ENCODE data around the gene XRCC3. TPM values are rescaled to one million over a fixed set of nuclear protein-coding genes. Genes with fewer than 3 reads are reported as not detected.

XRCC3 gene
- total RNA-seq, 1 donor from 2014 or later: 35.2 TPM

GRCh38 chr14:103735022-103735421 lies 19.8 kb upstream of the XRCC3 start:
- Mint-ChIP-seq H3K4me1 (ENCODE audit: unreplicated experiment) (peaks cover 17% of the 10 kb centered on the region), H3K36me3 (peaks cover 18% of the 10 kb centered on the region), H3K9me3 (no peaks in the 10 kb centered on the region), H3K4me3 (no peak overlapping the region), H3K27ac (peak overlapping the region; percentile 74), H3K27me3 (no peaks in the 10 kb centered on the region)
- no peak for DNase-seq (ENCODE audit: extremely low spot score, unreplicated experiment)
- TF ChIP-seq CTCF (conservative IDR thresholded peaks at IDR 0.05): no peak

GRCh38 chr14:103734081-103734888 lies 19.0 kb upstream of the XRCC3 start:
- Mint-ChIP-seq H3K4me3 (no peak overlapping the region), H3K27ac (peak overlapping the region; percentile 74)
- TF ChIP-seq CTCF (conservative IDR thresholded peaks at IDR 0.05): no peak

GRCh38 chr14:103733651-103734050 lies 18.4 kb upstream of the XRCC3 start:
- Mint-ChIP-seq H3K27me3 (no peaks in the 10 kb centered on the region), H3K9me3 (no peaks in the 10 kb centered on the region), H3K4me3 (peak overlapping the region; percentile 26), H3K36me3 (peaks cover 13% of the 10 kb centered on the region), H3K27ac (peak overlapping the region; percentile 58), H3K4me1 (ENCODE audit: unreplicated experiment) (peaks cover 24% of the 10 kb centered on the region)
- TF ChIP-seq CTCF (conservative IDR thresholded peaks at IDR 0.05): no peak
- DNase-seq (ENCODE audit: extremely low spot score, unreplicated experiment): no peak

More at GRCh38 chr14:103734081-103734888, 19.0 kb upstream of the XRCC3 start:
- peaks cover 20% of the 10 kb centered on the region for H3K4me1 Mint-ChIP-seq (ENCODE audit: unreplicated experiment)
- no peak for DNase-seq (ENCODE audit: extremely low spot score, unreplicated experiment)
- peaks cover 13% of the 10 kb centered on the region for H3K36me3 Mint-ChIP-seq
- H3K9me3 Mint-ChIP-seq: no peaks in the 10 kb centered on the region
- H3K27me3 Mint-ChIP-seq: no peaks in the 10 kb centered on the region

- Mint-ChIP-seq H3K36me3 (peaks cover 11% of the 10 kb centered on the region), H3K4me3 (peak overlapping the region; percentile 26), H3K27ac (peak overlapping the region; percentile 58), H3K27me3 (no peaks in the 10 kb centered on the region), H3K9me3 (no peaks in the 10 kb centered on the region), H3K4me1 (ENCODE audit: unreplicated experiment) (peaks cover 24% of the 10 kb centered on the region)
- DNase-seq (ENCODE audit: extremely low spot score, unreplicated experiment): no peak
- TF ChIP-seq CTCF (conservative IDR thresholded peaks at IDR 0.05): no peak
Measured at GRCh38 chr14:103732868-103733620, 17.8 kb upstream of the XRCC3 start.

GRCh38 chr14:103731916-103732867 lies 16.9 kb upstream of the XRCC3 start:
- TF ChIP-seq CTCF (conservative IDR thresholded peaks at IDR 0.05): no peak
- Mint-ChIP-seq H3K27me3 (no peaks in the 10 kb centered on the region), H3K4me1 (ENCODE audit: unreplicated experiment) (peaks cover 24% of the 10 kb centered on the region), H3K27ac (peak overlapping the region; percentile 58), H3K4me3 (no peak overlapping the region), H3K36me3 (peaks cover 11% of the 10 kb centered on the region), H3K9me3 (no peaks in the 10 kb centered on the region)
- peak; percentile 62 for DNase-seq (ENCODE audit: extremely low spot score, unreplicated experiment)
